Aorta (tissue), 5 donors: Measurements from ENCODE around the gene PCDHGA6. TPM values are rescaled to one million over a fixed set of nuclear protein-coding genes. Genes with fewer than 3 reads are reported as not detected.
A peak's percentile ranks its signal among the peaks of the same experiment; 100 is the strongest.
"Not testable (repeated sequence)": the region's sequence is repeated elsewhere in the genome, so short reads cannot be mapped to it uniquely, and the experiment has no call there.

Experiments
- ATAC-seq: fragments of 200-7000 bp; cut with Tn5 transposase; one replicate; pipeline ENCODE4 v1.9.1; 2022; ENCODE audit warnings: moderate library complexity; ENCODE audit not compliant: low FRiP score
- DNase-seq, 2 donors: peaks; one replicate each; pipeline ENCODE4 v3.0.0-alpha.2; 2020
- H3K27ac ChIP-seq, 2 donors: one replicate each; pipeline ENCODE4 v1.5.1; 2013; ENCODE audit warnings: low read length in 2 of 2, mild to moderate bottlenecking in 2 of 2, moderate library complexity in 2 of 2, control low read depth in 1 of 2, inconsistent platforms in 1 of 2, low read depth in 1 of 2
- H3K27me3 ChIP-seq, 2 donors: one replicate each; pipeline ENCODE4 v1.6.1; 2013; ENCODE audit warnings: control low read depth in 1 of 2, low read length in 1 of 2, mild to moderate bottlenecking in 1 of 2, moderate library complexity in 1 of 2; ENCODE audit not compliant: insufficient read depth in 2 of 2, control insufficient read depth in 1 of 2
- H3K36me3 ChIP-seq, 2 donors: one replicate each; pipeline ENCODE4 v1.6.1; 2013; ENCODE audit warnings: control low read depth in 1 of 2, low read length in 1 of 2, mild to moderate bottlenecking in 1 of 2; ENCODE audit not compliant: insufficient read depth in 2 of 2, control insufficient read depth in 1 of 2
- H3K4me1 ChIP-seq, 2 donors: one replicate each; pipeline ENCODE4 v1.6.1; 2013; ENCODE audit warnings: low read length in 2 of 2, control low read depth in 1 of 2, mild to moderate bottlenecking in 1 of 2, moderate library complexity in 1 of 2; ENCODE audit not compliant: insufficient read depth in 2 of 2, control insufficient read depth in 1 of 2
- H3K4me3 ChIP-seq, 2 donors: one replicate each; pipeline ENCODE4 v1.5.1; 2013; ENCODE audit warnings: low read length in 2 of 2, control low read depth in 1 of 2, mild to moderate bottlenecking in 1 of 2
- H3K9me3 ChIP-seq: one replicate; pipeline ENCODE4 v1.6.1; 2013; ENCODE audit warnings: mild to moderate bottlenecking, low read length; ENCODE audit not compliant: control insufficient read depth
- WGBS, 2 donors: extraction: QIAGEN DNeasy Blood & Tissue Kit; methylation state at CpG; one replicate each; pipeline ENCODE4 v1.1.7; 2013; 5-methylcytosine and 5-hydroxymethylcytosine counted together
- intact Hi-C, 2 donors: fragments of 100-400 bp; cut with DNase I; formaldehyde crosslinking; loops; one replicate each; pipeline versions ENCODE4 v1.14.2 to v1.15.0; 2022
- polyA plus RNA-seq, 2 donors: library from polyadenylated mRNA; stranded (reverse); fragments of 200-250 nt; gene quantifications; one replicate each; pipeline ENCODE4 v1.2.3, GENCODE V29; 2013
- total RNA-seq, 2 donors: library from RNA; stranded (reverse); fragmentation: NEBNext Ultra II Directional; extraction: Animal tissue kit (Norgen Biotek cat#: 25700); gene quantifications; one replicate each; pipeline ENCODE4 v1.2.1, GENCODE V29; 2021
- donor health status: healthy with polysubstance abuse.
- donor health status: Bipolar disorder and iron deficiency.
- donor health status: DM: no; HTN: no; CAD: no.
- donor health status: DM: no; HTN: no; CAD: no.
- donor health status: DM: yes; HTN: yes; CAD: no.

PCDHGA6 gene
- total and polyA plus RNA-seq, 4 donors = 0.38 to 12.0 (median 6.4) TPM

GRCh38 chr5:141398608-141399007 is 24.9 kb downstream of the PCDHGA6 start:
- 20 to 24% methylated on average over 15 of the region's 15 CpGs for WGBS, 2 donors
- intact Hi-C loops = no loop called here
- Histone ChIP-seq H3K4me1 (no peaks in the 10 kb centered on the region), H3K27ac (no peak overlapping the region), H3K9me3 (peaks cover 31% of the 10 kb centered on the region), H3K27me3 (no peaks in the 10 kb centered on the region), H3K36me3 (no peaks in the 10 kb centered on the region), H3K4me3 (no peak overlapping the region)
- ATAC-seq = no peak
- no peak for DNase-seq

- intact Hi-C loops = no loop called here
- 15 to 24% methylated on average over 61 of the region's 61 CpGs for WGBS, 2 donors
- H3K27me3 ChIP-seq = no peaks in the 10 kb centered on the region
- no peak overlapping the region for H3K27ac ChIP-seq
- peaks cover 31% of the 10 kb centered on the region for H3K9me3 ChIP-seq
- ATAC-seq = no peak
- DNase-seq = peak in 1 of 2 donors; percentile 70
- H3K4me3 ChIP-seq = no peak overlapping the region
- no peaks in the 10 kb centered on the region for H3K36me3 ChIP-seq
- no peaks in the 10 kb centered on the region for H3K4me1 ChIP-seq
Measured at GRCh38 chr5:141399555-141400258, 26.0 kb downstream of the PCDHGA6 start.

- WGBS, 2 donors = 14 to 15% methylated on average over 27 of the region's 27 CpGs
- Histone ChIP-seq H3K4me1 (no peaks in the 10 kb centered on the region), H3K27me3 (no peaks in the 10 kb centered on the region), H3K36me3 (no peaks in the 10 kb centered on the region), H3K9me3 (peaks cover 35% of the 10 kb centered on the region), H3K4me3 (no peak within 1 kb of the TSS), H3K27ac (no peak within 1 kb of the TSS)
- DNase-seq (peak in 1 of 2 donors; percentile 68), ATAC-seq (no peak)
- intact Hi-C loops = no loop called here
Measured at GRCh38 chr5:141402553-141403243, 29.0 kb downstream of the PCDHGA6 start, which contains the start of gene PCDHGA9. Gene PCDHGA9, plus strand, starts transcription at chr5:141402778. Its CDS starts 175 bp downstream, at chr5:141402953.

- Histone ChIP-seq H3K27me3 (no peaks in the 10 kb centered on the region), H3K9me3 (peaks cover 39% of the 10 kb centered on the region)
- intact Hi-C loops = no loop called here
Measured at GRCh38 chr5:141403387-141403786, 29.7 kb downstream of the PCDHGA6 start.

GRCh38 chr5:141407790-141408505 is 34.3 kb downstream of the PCDHGA6 start, which contains the start of gene PCDHGB6:
Gene PCDHGB6, plus strand, starts transcription at chr5:141408021. Its CDS starts 182 bp downstream, at chr5:141408203.
- not testable (repeated sequence) for H3K27me3 ChIP-seq, H3K36me3 ChIP-seq, H3K27ac ChIP-seq, H3K4me3 ChIP-seq, H3K4me1 ChIP-seq
- peaks cover 38% of the 10 kb centered on the region for H3K9me3 ChIP-seq
- peak in 1 of 2 donors; percentile 80 for DNase-seq
- 9 to 12% methylated on average over 46 to 51 of the region's 51 CpGs for WGBS, 2 donors
- intact Hi-C loops = loop anchor here in 1 of 2 donors (5.0 kb wide), 1 partner anchor 149 kb away; no protein-coding TSS in a partner anchor
- ATAC-seq = peak; percentile 63

More at GRCh38 chr5:141403387-141403786, 29.7 kb downstream of the PCDHGA6 start:
- Histone ChIP-seq H3K4me3 (no peak overlapping the region), H3K4me1 (no peaks in the 10 kb centered on the region), H3K36me3 (no peaks in the 10 kb centered on the region), H3K27ac (no peak overlapping the region)
- WGBS, 2 donors = 20 to 26% methylated on average over 22 of the region's 22 CpGs
- no peak for DNase-seq
- ATAC-seq = no peak

- H3K4me3 ChIP-seq = no peak overlapping the region
Measured at GRCh38 chr5:141409598-141410306, 36.1 kb downstream of the PCDHGA6 start.

GRCh38 chr5:141411575-141411974 is 37.9 kb downstream of the PCDHGA6 start:
- Histone ChIP-seq H3K27ac (no peak overlapping the region), H3K36me3 (no peaks in the 10 kb centered on the region), H3K4me3 (no peak overlapping the region), H3K4me1 (no peaks in the 10 kb centered on the region), H3K27me3 (no peaks in the 10 kb centered on the region), H3K9me3 (peaks cover 34% of the 10 kb centered on the region)
- intact Hi-C loops = loop anchor here in 1 of 2 donors (10.0 kb wide), 2 partner anchors 113 to 153 kb away; no protein-coding TSS in a partner anchor
- WGBS, 2 donors = 59% methylated on average over 3 of the region's 3 CpGs
- ATAC-seq (no peak), DNase-seq (no peak)

More at GRCh38 chr5:141409598-141410306, 36.1 kb downstream of the PCDHGA6 start:
- no peaks in the 10 kb centered on the region for H3K4me1 ChIP-seq
- H3K27me3 ChIP-seq = no peaks in the 10 kb centered on the region
- 18 to 23% methylated on average over 64 of the region's 64 CpGs for WGBS, 2 donors
- DNase-seq (peak in 1 of 2 donors; percentile 54), ATAC-seq (no peak)
- H3K9me3 ChIP-seq = peaks cover 37% of the 10 kb centered on the region
- intact Hi-C loops = loop anchor here (5.0 to 10.0 kb wide), 3 partner anchors 115 to 155 kb away; no protein-coding TSS in a partner anchor
- no peaks in the 10 kb centered on the region for H3K36me3 ChIP-seq
- H3K27ac ChIP-seq = no peak overlapping the region
